ENCODE data around the gene IGHMBP2. TPM values are rescaled to one million over a fixed set of nuclear protein-coding genes. Genes with fewer than 3 reads are reported as not detected.
A peak's percentile ranks its signal among the peaks of the same experiment; 100 is the strongest.
"Not testable (repeated sequence)": the region's sequence is repeated elsewhere in the genome, so short reads cannot be mapped to it uniquely, and the experiment has no call there.

The IGHMBP2 gene
- total RNA-seq = 10 to 100 TPM; 32.8 to 62.9 TPM

- Mint-ChIP-seq H3K27ac (peak within 1 kb of the TSS; percentile 88 to 96), H3K36me3 (no peaks in the 10 kb centered on the region), H3K27me3 (no peaks in the 10 kb centered on the region), H3K4me3 (peak within 1 kb of the TSS; percentile 96), H3K9me3 (no peaks in the 10 kb centered on the region), H3K4me1 (ENCODE audit: low read depth in 2 of 2) (peaks cover 38 to 41% of the 10 kb centered on the region in 2 donors)
- ATAC-seq (peak; percentile 98), DNase-seq (ENCODE audit: low spot score) (peak; percentile 89)
Measured at GRCh38 chr11:68903288-68904247, at the start of gene IGHMBP2, which contains the start of gene MRPL21. IGHMBP2 (plus strand) TSS chr11:68903891; CDS start chr11:68903953, 62 bp downstream. MRPL21 (minus strand) TSS chr11:68903832; CDS start chr11:68903810, 22 bp downstream.

GRCh38 chr11:68854273-68854958 is 49.3 kb upstream of the IGHMBP2 start:
- H3K27ac Mint-ChIP-seq = no peak overlapping the region
- no peak overlapping the region for H3K4me3 Mint-ChIP-seq
- peaks cover 13 to 19% of the 10 kb centered on the region in 2 donors for H3K27me3 Mint-ChIP-seq
- peaks cover 0 to 12% of the 10 kb centered on the region in 2 donors for H3K4me1 Mint-ChIP-seq (ENCODE audit: low read depth in 2 of 2)
- no peak for ATAC-seq
- H3K9me3 Mint-ChIP-seq = no peaks in the 10 kb centered on the region
- H3K36me3 Mint-ChIP-seq = no peaks in the 10 kb centered on the region
- DNase-seq (ENCODE audit: low spot score) = no peak

DNA sequence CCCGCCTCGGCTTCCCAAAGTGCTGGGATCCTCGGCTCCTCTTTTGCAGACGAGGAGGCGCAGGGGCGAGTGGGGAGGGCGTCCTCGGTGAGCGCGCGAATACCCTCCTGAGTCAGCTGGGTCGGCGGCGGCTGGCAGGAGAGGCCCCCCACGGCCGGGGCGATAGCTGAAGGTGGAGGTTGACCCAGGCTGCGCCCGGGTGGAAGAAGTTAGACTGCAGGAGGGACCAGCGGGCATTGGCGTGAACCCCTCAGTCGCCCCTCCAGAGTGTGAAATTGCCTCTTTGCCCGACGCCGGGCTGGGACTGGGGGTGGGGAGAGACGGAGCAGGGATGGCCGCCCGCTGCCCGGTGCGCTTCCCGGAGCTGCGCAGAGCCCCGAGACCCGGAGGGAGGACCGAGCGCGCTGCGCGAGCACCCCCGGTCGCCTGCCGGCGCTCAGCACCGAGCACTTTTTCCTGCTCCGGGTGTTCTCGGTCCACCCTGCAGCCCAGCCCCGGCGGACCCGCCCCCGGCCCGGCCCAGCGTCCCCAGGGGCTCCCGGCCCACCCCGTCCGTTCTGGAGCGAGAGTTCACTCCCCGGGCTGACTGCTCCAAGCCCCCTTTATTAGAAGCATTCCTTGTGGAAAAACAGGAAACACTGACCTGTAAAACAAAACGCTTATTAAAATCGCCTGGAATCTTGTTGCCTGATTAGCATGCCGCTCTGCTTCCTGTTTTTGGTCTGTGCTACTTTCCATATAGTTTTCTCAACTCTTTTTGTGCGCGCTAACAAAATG is 48.3 kb upstream of the IGHMBP2 start:
- H3K27me3 Mint-ChIP-seq = peaks cover 13 to 19% of the 10 kb centered on the region in 2 donors
- no peaks in the 10 kb centered on the region for H3K9me3 Mint-ChIP-seq
- H3K4me3 Mint-ChIP-seq = peak overlapping the region; percentile 62
- DNase-seq (ENCODE audit: low spot score) (peak; percentile 66), ATAC-seq (peak; percentile 76 to 87)
- H3K27ac Mint-ChIP-seq = no peak overlapping the region
- no peaks in the 10 kb centered on the region for H3K36me3 Mint-ChIP-seq
- H3K4me1 Mint-ChIP-seq (ENCODE audit: low read depth in 2 of 2) = peaks cover 0 to 12% of the 10 kb centered on the region in 2 donors

DNA sequence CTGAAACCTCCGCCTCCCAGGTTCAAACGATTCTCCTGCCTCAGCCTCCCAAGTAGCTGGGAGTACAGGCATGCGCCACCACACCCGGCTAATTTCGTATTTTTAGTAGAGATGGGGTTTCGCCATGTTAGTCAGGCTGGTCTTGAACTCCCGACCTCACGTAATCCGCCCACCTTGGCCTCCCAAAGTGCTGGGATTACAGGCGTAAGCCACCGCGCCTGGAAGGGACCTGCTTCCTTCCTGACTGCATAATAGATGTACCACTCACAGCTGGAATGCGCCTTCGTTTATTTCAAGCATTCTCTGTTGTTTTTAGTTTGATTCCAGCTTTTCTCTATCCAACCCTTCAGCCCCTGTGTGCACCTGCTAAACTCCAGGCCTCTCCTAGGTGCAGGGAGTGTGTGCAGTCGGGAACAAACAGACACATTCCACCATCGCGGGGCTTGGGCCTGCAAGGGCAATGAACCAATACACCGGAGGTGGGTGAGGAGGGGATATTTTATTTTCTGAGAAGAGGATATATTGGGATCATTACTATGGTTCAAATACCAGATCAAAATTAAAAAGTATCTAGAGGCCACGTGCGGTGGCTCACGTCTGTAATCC is 47.2 kb upstream of the IGHMBP2 start:
- H3K4me1 Mint-ChIP-seq (ENCODE audit: low read depth in 2 of 2) = peaks cover 0 to 12% of the 10 kb centered on the region in 2 donors
- H3K27ac Mint-ChIP-seq; DNase-seq (ENCODE audit: low spot score); H3K9me3 Mint-ChIP-seq; ATAC-seq; H3K36me3 Mint-ChIP-seq: not testable (repeated sequence)
- H3K27me3 Mint-ChIP-seq = peaks cover 13 to 19% of the 10 kb centered on the region in 2 donors
- H3K4me3 Mint-ChIP-seq = peak overlapping the region; percentile 34

- Mint-ChIP-seq H3K36me3 (no peaks in the 10 kb centered on the region), H3K27me3 (peaks cover 13 to 19% of the 10 kb centered on the region in 2 donors), H3K4me1 (ENCODE audit: low read depth in 2 of 2) (peaks cover 0 to 12% of the 10 kb centered on the region in 2 donors), H3K27ac (no peak overlapping the region), H3K4me3 (no peak overlapping the region), H3K9me3 (no peaks in the 10 kb centered on the region)
- DNase-seq (ENCODE audit: low spot score) = no peak
- ATAC-seq = no peak
Measured at GRCh38 chr11:68857037-68857586, 46.6 kb upstream of the IGHMBP2 start.

GRCh38 chr11:68859123-68859522 is 44.6 kb upstream of the IGHMBP2 start:
- Mint-ChIP-seq H3K36me3 (no peaks in the 10 kb centered on the region), H3K4me1 (ENCODE audit: low read depth in 2 of 2) (peaks cover 0 to 3% of the 10 kb centered on the region in 2 donors), H3K9me3 (no peaks in the 10 kb centered on the region), H3K27me3 (peaks cover 1 to 2% of the 10 kb centered on the region in 2 donors), H3K27ac (no peak overlapping the region), H3K4me3 (no peak overlapping the region)
- no peak for ATAC-seq
- no peak for DNase-seq (ENCODE audit: low spot score)

- no peaks in the 10 kb centered on the region for H3K36me3 Mint-ChIP-seq
- DNase-seq (ENCODE audit: low spot score) = no peak
- H3K9me3 Mint-ChIP-seq = no peaks in the 10 kb centered on the region
- no peak for ATAC-seq
- H3K27me3 Mint-ChIP-seq = no peaks in the 10 kb centered on the region
- H3K4me3 Mint-ChIP-seq = no peak overlapping the region
- no peaks in the 10 kb centered on the region for H3K4me1 Mint-ChIP-seq (ENCODE audit: low read depth in 2 of 2)
- no peak overlapping the region for H3K27ac Mint-ChIP-seq
Measured at GRCh38 chr11:68862421-68862820, 41.3 kb upstream of the IGHMBP2 start.

- no peak for ATAC-seq
- Mint-ChIP-seq H3K36me3 (no peaks in the 10 kb centered on the region), H3K4me3 (no peak overlapping the region), H3K27ac (no peak overlapping the region), H3K27me3 (peaks cover 4 to 5% of the 10 kb centered on the region in 2 donors), H3K9me3 (no peaks in the 10 kb centered on the region), H3K4me1 (ENCODE audit: low read depth in 2 of 2) (peaks cover 0 to 4% of the 10 kb centered on the region in 2 donors)
- no peak for DNase-seq (ENCODE audit: low spot score)
Measured at GRCh38 chr11:68863553-68864265, 40.0 kb upstream of the IGHMBP2 start.

GRCh38 chr11:68865241-68865640 is 38.5 kb upstream of the IGHMBP2 start:
- ATAC-seq (no peak), DNase-seq (ENCODE audit: low spot score) (no peak)
- Mint-ChIP-seq H3K27me3 (peaks cover 11 to 18% of the 10 kb centered on the region in 2 donors), H3K4me3 (no peak overlapping the region), H3K9me3 (no peaks in the 10 kb centered on the region), H3K4me1 (ENCODE audit: low read depth in 2 of 2) (peaks cover 7 to 15% of the 10 kb centered on the region in 2 donors), H3K36me3 (no peaks in the 10 kb centered on the region), H3K27ac (no peak overlapping the region)

DNA sequence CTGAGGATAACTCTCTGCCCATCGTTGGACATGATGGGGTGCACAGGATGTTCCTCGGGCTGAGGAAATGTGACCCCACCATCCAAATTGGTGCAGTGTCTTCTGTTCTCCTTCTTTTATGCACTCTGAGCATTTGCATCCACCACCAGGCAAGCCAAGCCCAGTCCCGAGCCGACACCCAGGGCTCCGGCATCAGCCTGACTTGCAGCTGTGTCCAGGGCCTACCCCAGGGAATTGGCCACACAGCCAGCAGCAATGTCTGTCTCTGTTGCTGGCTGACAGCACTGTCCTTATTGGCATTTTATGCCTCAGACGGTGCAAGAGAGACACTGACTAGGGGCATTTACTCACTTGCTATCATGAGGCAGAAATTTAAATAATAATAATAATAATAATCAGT is 36.6 kb upstream of the IGHMBP2 start:
- Mint-ChIP-seq H3K36me3 (no peaks in the 10 kb centered on the region), H3K27me3 (peaks cover 15 to 23% of the 10 kb centered on the region in 2 donors), H3K9me3 (no peaks in the 10 kb centered on the region), H3K4me3 (no peak overlapping the region), H3K27ac (no peak overlapping the region), H3K4me1 (ENCODE audit: low read depth in 2 of 2) (peaks cover 9 to 18% of the 10 kb centered on the region in 2 donors)
- no peak for ATAC-seq
- DNase-seq (ENCODE audit: low spot score) = no peak

DNA sequence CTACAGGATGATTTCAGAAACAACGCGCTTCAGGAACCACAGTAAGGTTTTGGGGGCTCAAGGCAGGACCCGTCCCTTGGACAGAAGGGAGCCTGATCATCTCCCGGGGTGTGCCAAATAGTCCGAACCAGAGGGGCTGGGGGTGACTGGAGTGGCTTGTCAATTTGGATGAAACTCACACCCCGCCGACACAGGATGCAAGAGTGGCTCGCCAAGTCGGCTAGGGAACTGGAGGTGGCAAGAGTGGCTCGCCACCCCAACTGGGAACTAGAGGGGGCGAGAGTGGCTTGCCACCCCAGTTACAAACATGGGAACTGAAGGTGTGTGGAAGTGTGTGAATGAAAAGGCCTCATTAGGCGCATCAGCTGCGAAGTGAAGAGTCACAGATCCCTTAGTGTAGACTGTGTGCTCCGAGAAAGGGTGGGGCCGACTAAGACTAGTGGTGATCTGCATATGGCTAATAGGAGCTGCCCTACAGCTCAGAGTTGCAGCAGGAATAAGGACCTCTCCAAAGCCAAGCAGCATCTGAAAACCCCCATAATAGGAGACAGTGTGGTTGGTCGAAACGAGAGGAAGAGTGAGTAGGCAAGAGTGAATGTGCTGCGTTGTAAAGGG is 35.4 kb upstream of the IGHMBP2 start:
- Mint-ChIP-seq H3K9me3 (no peaks in the 10 kb centered on the region), H3K27ac (no peak overlapping the region)

GRCh38 chr11:68870470-68870869 is 33.2 kb upstream of the IGHMBP2 start:
- DNase-seq (ENCODE audit: low spot score) (no peak), ATAC-seq (no peak)
- Mint-ChIP-seq H3K36me3 (no peaks in the 10 kb centered on the region), H3K27me3 (peaks cover 21 to 23% of the 10 kb centered on the region in 2 donors), H3K4me3 (peak overlapping the region; percentile 98), H3K9me3 (no peaks in the 10 kb centered on the region), H3K27ac (peak overlapping the region in 1 of 2 donors; percentile 13), H3K4me1 (ENCODE audit: low read depth in 2 of 2) (peaks cover 9 to 18% of the 10 kb centered on the region in 2 donors)

More for the DNA sequence above, 35.4 kb upstream of the IGHMBP2 start:
- peaks cover 9 to 18% of the 10 kb centered on the region in 2 donors for H3K4me1 Mint-ChIP-seq (ENCODE audit: low read depth in 2 of 2)
- peaks cover 21 to 23% of the 10 kb centered on the region in 2 donors for H3K27me3 Mint-ChIP-seq
- no peak for ATAC-seq
- DNase-seq (ENCODE audit: low spot score) = no peak
- H3K36me3 Mint-ChIP-seq = no peaks in the 10 kb centered on the region
- peak overlapping the region; percentile 98 for H3K4me3 Mint-ChIP-seq
